Activated T-helper 1 cell treated with anti-CD3 and anti-CD28 coated beads, Interleukin-2, amount 50 U/mL, for 16 hours (primary cell): ENCODE measurements around the gene SLC12A6.

ENCODE experiments used
- DNase-seq, 2 donors: peaks; one replicate each; pipeline ENCODE4 v3.0.0-alpha.2; 2020; ENCODE audit warnings: low read depth in 1 of 2, low spot score in 1 of 2

Gene SLC12A6

DNA sequence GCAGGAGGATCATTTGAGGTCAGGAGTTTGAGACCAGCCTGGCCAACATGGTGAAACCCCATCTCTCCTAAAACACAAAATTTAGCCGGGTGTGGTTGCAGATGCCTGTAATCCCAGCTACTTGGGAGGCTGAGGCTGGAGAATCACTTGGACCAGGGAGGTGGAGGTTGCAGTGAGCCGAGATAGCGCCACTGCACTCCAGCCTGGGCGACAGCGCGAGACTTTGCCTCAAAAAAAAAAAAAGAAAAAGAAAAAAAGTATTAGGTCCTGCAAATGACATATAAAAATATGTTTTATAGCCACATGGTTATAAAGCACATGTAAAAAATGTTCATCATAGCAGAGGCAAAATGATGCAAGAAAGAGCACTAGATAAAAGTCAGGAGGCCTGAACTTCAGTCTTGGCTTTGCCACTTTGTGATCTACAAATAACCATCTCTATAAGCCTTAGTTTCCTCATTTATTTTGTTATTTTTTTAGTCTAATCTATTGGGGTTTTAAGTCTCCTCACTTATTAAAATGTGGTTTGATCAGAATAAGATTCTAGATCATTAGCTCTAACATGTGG is 4.9 kb downstream of the SLC12A6 start:
- DNase-seq, result no peak

DNA sequence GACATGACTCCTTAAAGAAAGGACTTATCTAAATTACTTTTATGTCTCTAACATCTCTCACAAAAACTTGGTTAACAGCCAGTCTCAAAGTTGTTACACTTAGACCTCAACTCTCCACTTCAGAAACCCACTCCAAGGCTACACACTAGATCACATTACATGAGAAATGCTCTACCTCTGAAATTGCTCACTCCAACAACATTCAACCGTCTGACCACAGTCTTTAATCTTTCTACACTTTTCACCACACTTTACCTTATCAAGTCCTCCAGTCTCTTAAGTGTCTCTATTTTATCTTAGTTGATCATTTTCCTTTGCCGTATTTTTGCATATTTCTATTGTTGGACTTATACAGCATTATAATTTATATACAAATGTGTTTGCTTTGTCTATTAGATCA is 5.8 kb downstream of the SLC12A6 start:
- DNase-seq, result no peak

DNA sequence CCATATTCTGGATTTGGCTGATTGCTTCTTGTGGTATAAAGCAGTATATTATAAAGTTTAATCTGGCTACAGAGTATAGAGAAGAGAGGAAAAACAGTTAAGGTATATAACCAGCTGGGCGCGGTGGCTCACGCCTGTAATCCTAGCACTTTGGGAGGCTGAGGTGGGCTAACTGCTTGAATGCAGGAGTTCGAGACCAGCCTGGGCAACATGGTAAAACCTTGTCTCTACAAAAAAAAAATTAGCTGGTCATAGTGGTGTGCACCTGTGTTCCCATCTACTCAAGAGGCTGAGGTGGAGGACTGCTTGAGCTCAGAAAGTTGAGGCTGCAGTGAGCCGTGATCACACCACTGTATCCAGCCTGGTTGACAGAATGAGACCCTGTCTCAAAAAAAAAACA is 7.3 kb downstream of the SLC12A6 start:
- no peak for DNase-seq

DNA sequence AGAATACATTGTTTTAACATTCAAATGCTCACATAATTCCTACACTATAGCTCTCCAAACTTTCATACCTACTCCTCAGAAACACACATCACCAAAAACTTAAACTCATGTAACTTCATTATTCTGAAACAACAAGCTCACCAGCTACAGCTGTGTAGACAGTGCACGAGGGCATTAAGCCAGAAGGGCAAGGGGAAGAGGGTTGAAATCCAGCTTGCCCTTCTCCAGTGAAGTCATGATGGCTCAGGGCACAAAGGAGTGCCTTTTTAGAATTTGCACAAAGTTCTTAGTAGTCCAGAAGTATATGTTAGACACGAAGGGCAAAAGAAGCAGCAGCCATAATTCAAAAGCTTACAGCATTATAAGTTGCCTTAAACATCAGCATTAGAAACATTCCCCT is 8.6 kb downstream of the SLC12A6 start:
- no peak for DNase-seq

DNA sequence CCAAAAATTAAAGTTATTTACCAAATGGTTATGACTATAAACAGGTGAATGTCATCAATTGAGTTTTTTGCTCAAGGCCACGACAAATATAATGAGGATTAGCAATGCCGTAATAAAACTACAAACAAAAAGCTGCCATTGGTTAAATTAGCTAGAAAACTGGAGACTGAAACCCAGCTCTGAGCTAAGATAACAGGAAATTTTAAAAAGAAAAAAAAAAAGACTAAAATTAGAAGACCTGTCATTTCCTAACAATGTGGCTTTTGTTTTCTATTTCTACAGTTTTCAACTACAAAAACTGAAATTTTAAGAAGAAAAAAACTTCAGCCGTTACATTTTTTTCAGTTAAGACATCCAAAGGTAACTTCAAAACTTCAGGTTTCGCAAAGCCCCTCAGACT is 9.7 kb downstream of the SLC12A6 start:
- DNase-seq, result no peak

DNA sequence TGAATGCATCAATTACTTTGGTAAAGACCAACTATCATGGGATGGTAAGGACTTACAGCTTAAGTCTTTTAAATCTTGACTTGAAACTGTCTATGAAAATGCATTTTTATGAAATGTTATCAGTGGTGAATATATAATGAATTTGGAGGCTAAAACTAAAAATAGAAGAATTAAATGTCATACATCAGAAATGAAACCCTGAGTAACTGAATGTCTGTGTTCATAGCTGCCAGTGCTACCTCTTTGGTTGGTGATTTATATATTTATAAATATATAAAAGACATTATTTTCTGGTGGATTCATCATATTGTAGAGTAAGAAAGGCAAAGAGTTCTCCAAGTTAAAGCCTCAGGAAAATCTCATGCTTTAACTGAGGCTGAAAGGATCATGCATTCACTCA is 12.2 kb downstream of the SLC12A6 start:
- DNase-seq, result no peak

DNA sequence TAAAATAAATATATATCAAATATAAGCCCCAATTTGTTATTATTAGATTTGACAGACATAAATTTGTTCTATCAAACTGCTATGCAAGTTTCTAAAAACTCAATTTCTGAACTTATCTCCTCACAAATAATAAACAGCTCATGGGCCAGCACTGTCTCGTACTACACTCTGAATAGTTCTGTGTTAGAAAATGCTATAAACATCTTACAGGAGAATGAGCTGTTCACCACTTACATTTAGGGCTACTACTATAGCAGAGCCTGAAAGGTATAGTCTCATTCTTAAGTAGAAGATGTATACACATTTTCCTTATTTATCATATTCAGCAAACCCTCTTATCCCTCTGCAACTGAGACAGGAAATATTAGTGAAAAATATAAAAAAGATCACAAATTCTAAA is 12.6 kb downstream of the SLC12A6 start:
- DNase-seq, result no peak

DNA sequence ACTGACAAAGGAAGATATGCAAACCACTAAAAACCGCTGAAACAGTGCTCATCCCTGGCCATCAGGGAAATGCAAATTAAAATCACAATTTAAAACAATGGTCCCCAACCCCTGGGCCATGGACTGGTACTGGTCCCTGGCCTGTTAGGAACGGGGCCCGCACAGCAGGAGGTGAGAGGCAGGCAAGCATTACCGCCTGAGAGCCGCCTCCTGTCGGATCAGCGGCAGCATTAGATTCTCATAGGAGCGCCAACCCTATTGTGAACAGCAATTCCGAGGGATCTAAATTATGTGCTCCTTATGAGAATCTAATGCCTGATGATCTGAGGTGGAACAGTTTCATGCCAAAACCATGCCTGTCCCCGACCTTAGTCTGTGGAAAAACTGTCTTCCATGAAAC is 14.4 kb downstream of the SLC12A6 start:
- no peak for DNase-seq

DNA sequence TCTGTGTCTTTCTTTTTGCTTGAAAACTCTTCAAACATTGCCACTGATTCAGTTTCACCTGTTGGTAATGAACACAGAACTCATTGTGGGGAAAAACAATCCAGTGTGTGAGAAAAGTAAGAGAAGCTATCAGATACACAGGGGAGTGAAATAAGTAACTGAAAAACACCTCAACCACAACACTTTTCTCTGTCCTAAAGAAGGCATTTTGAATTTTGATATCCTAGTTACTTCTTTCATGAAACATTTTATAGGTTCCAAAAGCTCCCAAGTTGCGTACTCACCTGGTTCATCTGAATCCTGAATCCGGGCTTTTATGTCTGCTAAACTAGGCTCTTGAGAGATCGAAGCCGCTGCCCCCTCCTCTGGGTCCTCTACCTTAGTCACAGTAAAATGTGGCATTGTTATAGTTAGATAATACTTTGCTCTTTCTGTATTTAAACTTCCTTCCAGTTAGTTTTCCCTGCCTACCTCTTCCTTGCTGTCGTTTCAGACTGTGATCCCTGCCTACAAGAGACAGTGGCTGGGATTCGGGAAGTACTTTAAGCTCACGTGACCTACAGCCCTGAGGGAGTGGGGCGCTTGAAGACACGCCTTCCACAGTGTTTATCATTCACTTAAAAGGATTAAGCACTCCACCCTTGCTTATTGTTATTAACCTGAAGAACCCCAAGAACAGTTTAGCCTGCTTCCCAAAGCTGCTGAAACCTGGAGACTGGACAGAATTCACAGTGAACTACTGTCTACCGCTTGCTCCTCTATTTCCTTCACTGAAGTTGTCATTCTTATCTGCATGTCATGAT is 19.1 kb downstream of the SLC12A6 start:
- DNase-seq, result no peak

DNA sequence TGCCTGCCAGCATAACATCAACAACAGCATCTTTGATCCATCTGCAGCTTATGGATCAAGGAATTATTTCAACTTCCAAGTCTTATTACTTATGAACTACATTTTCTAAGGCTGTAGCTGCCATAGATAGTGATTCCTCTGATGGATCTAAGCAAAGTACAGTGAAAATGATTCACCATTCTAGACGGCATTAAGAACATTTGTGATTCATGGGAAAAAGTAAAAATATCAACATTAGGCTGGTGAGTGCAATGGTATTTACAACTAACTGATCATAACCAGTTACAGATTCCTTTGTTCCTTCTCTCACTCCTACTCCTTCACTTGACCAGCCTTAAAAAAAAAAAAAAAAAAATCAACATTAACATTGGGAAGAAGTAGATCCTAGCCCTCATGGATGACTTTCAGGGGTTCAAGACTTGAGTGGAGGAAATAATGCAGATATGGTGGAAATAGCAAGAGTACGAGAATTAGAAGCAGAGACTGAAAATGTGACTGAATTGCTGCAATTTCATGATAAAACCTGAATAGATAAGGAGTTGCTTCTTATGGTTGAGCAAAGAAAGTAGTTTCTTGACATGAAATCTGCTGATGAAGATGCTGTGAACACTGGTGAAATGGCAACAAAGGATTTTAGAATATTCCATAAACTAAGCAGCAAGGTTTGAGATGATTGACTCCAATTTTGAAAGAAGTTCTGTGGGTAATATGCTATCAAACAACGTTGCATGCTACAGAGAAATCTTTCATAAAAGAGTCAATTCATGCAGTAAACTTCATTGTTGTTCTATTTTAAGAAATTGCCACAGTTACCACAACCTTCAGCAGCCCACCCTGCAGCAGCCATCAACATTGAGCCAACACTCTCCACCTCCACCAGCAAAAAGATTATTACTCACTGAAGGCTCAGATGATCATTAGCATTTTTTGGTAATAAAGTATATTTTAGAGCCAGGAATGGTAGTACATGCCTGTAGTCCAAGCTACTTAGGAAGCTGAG is 22.8 kb downstream of the SLC12A6 start:
- no peak for DNase-seq

DNA sequence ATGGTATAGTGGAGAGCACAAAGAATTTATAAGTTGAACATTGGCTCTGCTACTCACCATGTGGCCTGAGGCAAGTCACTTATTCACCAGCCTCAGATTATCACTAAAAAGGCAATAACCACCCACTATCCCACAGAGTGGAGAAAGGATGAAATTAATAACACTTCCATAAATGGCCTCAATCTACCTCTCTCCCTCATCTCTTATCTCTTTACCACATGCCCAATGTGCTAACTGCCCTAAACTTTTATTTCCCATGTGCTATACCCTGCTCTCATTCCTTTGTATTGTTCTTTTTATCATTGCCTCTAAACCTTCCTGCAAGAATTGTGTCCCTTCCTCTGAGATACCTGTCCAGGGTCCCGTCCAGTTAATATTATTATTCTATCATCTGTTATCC is 26.0 kb downstream of the SLC12A6 start:
- DNase-seq, result no peak

DNA sequence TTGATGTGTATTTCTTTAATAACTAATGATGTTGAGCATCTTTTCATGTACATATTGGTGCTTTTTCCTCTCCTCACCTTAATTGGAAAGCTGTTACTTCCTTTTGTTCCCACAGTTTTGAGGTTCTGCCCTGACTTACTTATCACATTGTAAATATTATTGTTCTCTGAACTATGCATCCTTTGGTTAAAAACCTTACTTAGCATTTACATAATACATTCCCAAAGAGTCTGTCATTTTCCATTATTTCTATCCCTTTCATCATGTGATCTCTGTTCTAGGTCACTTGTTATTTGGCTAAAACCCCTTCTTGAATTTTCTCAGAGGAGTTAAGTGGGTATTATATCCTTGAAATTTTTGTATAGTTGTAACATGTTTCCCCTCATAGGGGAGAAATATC is 33.0 kb downstream of the SLC12A6 start:
- DNase-seq, result no peak

DNA sequence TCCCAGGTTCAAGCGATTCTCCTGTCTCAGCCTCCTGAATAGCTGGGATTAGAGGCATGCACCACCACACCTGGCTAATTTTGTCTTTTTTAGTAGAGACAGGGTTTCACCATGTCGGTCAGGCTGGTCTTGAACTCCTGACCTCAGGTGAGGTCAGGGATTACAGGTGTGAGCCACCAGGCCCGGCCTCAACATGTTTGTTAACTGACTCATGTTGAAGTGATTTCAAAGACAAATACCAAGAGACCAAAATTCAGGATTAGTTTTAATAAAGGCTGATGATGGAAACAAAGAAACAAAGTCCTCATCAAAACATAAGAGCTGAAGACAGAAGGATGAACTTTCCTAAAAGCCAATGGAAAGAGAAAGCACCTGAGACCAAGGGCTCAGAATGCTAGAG is 36.5 kb downstream of the SLC12A6 start:
- DNase-seq, result no peak

DNA sequence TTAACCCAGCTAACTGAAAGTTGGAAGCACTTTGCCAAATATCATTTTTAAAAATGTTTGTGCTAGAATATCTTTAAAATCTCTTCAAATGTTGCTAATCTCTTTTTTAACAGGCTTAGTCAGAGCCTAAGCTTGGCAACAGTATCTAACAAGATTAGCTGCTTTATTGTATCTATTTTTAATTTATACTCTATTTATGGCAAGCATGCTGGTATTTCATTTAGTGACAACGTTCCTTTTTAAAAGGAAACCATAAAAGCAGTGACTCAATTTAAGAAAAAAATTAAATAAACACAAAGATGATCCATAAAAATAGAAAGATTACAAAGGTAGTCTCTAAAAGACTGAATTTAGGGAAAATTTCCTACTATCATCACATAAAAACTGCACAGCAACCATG is 40.5 kb downstream of the SLC12A6 start:
- no peak for DNase-seq

DNA sequence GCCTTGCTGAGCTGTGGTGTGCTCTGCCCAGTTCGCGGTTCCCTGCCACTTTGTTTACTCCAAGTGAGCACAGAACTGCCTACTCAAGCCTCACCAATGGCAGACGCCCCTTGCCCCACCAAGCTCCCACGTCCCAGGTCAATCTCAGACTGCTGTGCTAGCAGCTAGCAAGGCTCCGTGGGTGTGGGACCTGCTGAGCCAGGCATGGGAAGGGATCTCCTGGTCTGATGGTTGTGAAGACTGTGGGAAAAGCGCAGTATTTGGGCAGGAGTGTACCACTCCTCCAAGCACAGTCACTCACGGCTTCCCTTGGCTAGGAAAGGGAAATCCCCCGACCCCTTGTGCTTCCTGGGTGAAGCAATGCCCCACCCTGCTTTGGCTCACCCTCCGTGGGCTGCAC is 45.0 kb downstream of the SLC12A6 start:
- no peak for DNase-seq

DNA sequence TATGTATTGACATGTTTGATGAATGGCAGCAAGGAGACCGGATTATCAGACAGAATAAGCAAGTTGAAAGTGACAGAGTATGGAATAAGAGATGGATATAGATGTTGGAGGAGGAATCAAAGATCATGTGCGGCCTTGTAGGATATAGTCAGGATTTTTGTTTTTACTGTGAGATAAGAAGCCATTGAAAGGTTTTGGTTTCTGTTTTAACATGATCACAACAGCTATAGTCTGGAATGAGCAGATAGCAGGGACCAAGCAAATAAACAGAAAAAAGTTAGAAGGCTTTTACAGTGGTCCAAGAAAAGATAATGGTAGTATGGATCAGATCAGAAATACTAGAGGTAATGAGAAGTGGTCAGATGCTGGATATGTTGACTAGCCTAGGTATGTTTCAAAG is 52.6 kb downstream of the SLC12A6 start:
- no peak for DNase-seq

DNA sequence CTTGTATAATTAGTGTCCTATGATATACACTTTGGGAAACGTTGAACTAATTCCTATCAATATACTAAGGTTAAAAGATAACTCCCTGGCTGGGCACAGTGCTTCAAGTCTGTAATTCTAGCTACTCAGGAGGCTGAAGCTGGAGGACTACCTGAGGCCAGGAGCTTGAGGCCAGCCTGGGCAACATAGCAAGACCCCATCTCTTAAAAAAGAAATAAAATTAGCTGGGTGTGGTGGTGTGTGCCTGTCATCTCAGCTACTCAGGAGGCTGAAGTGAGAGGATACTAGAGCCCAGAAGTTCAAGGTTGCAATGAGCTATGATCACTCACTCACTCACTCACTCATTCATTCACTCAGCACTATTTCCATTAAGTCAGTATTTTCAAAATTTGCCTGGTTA is 55.2 kb downstream of the SLC12A6 start:
- no peak for DNase-seq

DNA sequence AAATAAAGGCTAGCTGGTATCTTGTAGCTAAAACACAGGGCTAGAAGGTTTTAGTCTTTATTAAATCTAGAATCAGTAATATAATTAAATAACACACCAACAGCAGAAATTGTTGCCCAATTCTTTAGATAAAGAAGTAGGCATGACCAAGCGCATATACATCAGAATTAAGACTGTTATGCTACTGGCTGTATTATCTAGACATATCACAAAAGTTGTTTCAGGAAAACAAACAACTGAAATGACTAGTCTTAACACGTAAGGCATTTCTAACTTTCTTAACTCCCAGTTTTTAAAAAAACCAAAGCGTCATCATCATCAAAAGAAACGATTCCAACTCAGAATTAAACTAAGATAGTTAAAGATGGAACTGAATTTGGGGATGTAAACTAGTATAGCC is 57.4 kb downstream of the SLC12A6 start:
- DNase-seq, result no peak

DNA sequence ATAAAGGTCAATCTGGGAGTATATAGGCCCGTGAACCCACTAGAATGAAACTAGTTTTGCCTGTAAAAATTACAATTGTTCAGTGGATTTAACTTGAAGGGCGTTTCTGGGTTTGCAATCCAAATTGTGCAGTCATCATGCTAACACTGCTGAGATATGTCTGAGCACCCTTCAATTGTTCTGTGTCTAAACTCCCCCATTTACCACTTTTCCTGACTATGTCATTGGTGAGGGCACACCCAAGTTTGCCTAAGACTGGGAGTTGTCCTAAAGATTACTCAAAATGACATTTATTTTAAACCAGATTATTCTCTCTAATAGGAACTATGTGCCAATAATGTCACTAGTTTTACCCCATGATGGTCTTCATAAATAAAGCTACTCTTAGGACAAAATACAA is 58.2 kb downstream of the SLC12A6 start:
- no peak for DNase-seq

DNA sequence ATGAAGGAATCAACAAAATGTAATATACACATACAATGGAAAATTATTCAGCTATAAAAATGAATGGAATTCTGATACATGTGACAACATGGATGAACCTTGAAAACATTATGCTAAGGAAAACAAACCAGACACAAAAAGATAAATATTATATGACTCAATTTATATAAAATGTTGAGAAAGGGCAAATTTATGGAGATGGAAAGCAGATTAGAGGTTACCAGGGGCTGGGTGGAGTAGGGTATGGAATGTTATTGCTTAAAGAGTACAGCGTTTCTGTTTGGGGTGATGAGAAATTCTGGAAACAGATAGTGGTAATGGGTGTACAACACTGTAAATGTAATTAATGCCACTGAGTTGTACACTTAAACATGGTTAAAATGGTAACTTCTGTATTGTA is 61.9 kb downstream of the SLC12A6 start:
- no peak for DNase-seq

DNA sequence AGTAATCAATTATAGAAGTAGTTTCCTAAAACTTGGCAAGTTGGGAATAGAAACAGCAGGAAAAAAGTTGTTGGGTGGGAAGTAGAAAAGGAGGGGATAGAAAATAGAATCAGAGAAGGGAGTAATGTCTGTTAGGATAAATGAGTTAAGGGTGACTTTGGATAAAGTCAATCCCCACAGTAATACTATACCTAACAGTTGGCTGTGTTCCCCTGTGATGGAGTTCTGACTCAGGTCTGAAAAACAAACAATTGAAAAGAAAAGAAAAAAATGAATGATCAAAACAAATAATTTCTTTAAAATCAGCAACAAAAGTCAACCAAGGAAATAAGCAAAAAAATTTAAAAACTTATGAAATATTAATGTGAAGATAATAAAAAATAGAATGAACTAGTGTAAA is 62.4 kb downstream of the SLC12A6 start:
- DNase-seq, result no peak

DNA sequence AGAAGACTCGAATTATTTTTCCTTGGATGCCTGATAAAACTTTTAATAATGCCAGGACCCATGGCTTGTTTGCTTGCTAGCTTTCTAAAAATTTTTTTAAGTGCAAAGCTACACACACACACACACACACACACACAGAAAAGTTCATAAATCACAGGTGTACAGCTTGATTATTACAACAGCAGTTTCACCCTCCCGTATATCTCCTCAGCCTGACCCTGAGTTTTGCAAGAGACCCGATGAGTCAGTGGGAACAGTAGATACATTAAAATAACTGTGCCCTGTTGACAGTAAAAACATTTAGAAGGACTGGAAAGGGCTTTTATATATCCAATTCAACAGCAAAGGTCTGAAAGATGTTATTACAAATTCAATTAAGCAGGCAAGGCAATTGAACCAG is 66.1 kb downstream of the SLC12A6 start:
- no peak for DNase-seq
